Fibroblast of lung (primary cell): Measurements from ENCODE around the gene SPATA32. TPM values are rescaled to one million over a fixed set of nuclear protein-coding genes. Genes with fewer than 3 reads are reported as not detected.

Experiments
- DNase-seq, 2 donors: peaks; one replicate each; pipeline versions ENCODE4 v3.0.0 to v3.0.0-alpha.2; 2010; ENCODE audit warnings: low read depth in 2 of 2
- H2AFZ ChIP-seq: 2 replicates; pipeline ENCODE4 v1.5.1; 2012; ENCODE audit warnings: low read length, control low read depth, inconsistent platforms
- H3K27ac ChIP-seq: 2 replicates; pipeline ENCODE4 v1.5.1; 2011; ENCODE audit warnings: low read length, control low read depth; ENCODE audit not compliant: insufficient read depth
- H3K27me3 ChIP-seq: 2 replicates; pipeline ENCODE4 v1.5.1; 2011; ENCODE audit warnings: mild to moderate bottlenecking, low read length; ENCODE audit not compliant: control insufficient read depth, insufficient read depth
- H3K36me3 ChIP-seq: 2 replicates; pipeline ENCODE4 v1.5.1; 2011; ENCODE audit warnings: low read length; ENCODE audit not compliant: control insufficient read depth, insufficient read depth
- H3K4me1 ChIP-seq: 2 replicates; pipeline ENCODE4 v1.5.1; 2011; ENCODE audit warnings: low read length; ENCODE audit not compliant: control insufficient read depth, insufficient read depth; ENCODE audit errors: extremely low read depth
- H3K4me2 ChIP-seq: 2 replicates; pipeline ENCODE4 v1.5.1; 2011; ENCODE audit warnings: low read length, control low read depth; ENCODE audit not compliant: insufficient read depth; ENCODE audit errors: extremely low read depth
- H3K4me3 ChIP-seq, 4 experiments: fragments of 200-600 bp in 1 of 4; sonication (generic) in 1 of 4; replicated peaks in 1 of 4; 2 replicates each; pipeline ENCODE4 v1.5.1; 2011 to 2016; ENCODE audit warnings: low read length in 4 of 4, low read depth in 3 of 4, mild to moderate bottlenecking in 3 of 4, control low read depth in 2 of 4, inconsistent platforms in 1 of 4, mixed read lengths in 1 of 4; ENCODE audit not compliant: insufficient read depth in 1 of 4; ENCODE audit errors: control extremely low read depth in 1 of 4
- H3K79me2 ChIP-seq: 2 replicates; pipeline ENCODE4 v1.5.1; 2012; ENCODE audit warnings: mild to moderate bottlenecking, low read length, inconsistent platforms; ENCODE audit not compliant: control insufficient read depth, insufficient read depth
- H3K9ac ChIP-seq: 2 replicates; pipeline ENCODE4 v1.5.1; 2011; ENCODE audit warnings: mild to moderate bottlenecking, low read length, control low read depth; ENCODE audit not compliant: insufficient read depth
- H3K9me3 ChIP-seq: 2 replicates; pipeline ENCODE4 v1.5.1; 2012; ENCODE audit warnings: low read depth, low read length; ENCODE audit not compliant: control insufficient read depth, insufficient read depth
- H4K20me1 ChIP-seq: 2 replicates; pipeline ENCODE4 v1.5.1; 2011; ENCODE audit warnings: low read length; ENCODE audit not compliant: control insufficient read depth, insufficient read depth; ENCODE audit errors: extremely low read depth
- EZH2 ChIP-seq: IDR thresholded peaks from 2 replicates; pipeline ENCODE4 v1.5.1; 2012; ENCODE audit warnings: low read length, control low read depth, mild to moderate bottlenecking; ENCODE audit errors: missing control alignments
- polyA plus RNA-seq, 2 donors: library from polyadenylated mRNA; depleted of rRNA in 1 of 2; stranded (reverse) in 1 of 2; unstranded in 1 of 2; fragments of >200 nt; gene quantifications; 2 replicates each; pipeline ENCODE4 v1.2.1, GENCODE V29; 2011 to 2012; ENCODE audit warnings: missing spikeins in 1 of 2
- total RNA-seq: library from RNA; depleted of rRNA; stranded (reverse); fragments of >200 nt; gene quantifications from 2 replicates; pipeline ENCODE4 v1.2.1, GENCODE V29; 2014
- TF ChIP-seq, protein P1 (sequence below), 2 donors: IDR thresholded peaks in 1 of 2; conservative IDR thresholded peaks in 1 of 2; 1 replicate in 1 of 2; 2 replicates in 1 of 2; pipeline ENCODE4 v1.5.1; 2011 to 2012; ENCODE audit warnings: low read length in 2 of 2, control low read depth in 1 of 2, inconsistent platforms in 1 of 2, low read depth in 1 of 2, mild to moderate bottlenecking in 1 of 2

The SPATA32 gene
- total and polyA plus RNA-seq, 2 donors (not counting 1 experiment from before 2014, with no cell fraction given) = not detected

DNA sequence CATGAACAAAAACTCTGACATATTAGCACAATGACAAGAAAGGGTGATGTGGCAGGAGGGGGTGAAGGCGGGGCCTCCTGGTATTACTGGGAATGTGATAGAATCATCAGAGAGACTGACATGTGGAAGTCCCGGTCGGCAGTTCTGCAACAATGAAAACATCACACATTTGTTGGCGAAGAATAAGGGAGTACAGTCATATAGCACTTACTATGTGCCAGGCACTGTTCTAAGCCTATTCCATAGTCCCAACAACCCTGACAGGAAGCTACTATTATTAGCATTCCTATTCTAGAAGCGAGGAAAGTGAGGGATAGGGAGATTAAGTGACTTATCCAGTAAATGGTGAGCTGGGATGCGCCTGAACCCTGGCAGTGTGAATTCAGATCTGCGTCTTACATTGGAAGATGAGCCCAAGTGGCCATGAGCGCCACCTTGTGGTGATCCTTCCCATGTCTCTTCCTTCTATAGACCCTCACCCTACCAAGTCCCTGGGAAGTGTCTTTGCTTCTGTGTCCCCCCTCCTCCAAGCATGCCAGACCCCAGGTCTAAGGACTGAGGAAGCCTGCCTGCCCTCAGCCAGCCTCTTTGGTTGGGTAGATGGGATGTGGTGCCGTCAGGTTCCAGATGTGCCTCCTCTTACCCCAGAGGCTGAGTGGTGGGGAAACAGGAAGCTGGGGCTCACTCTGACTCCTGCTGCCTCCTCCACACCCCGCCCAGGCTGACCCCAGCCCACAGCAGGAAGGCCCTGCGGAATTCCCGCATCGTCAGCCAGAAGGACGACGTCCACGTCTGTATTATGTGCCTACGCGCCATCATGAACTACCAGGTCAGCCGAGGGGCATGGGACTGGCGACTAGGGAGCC is 26.2 kb downstream of the SPATA32 start:
- H4K20me1 ChIP-seq = no peaks in the 10 kb centered on the region
- H3K27me3 ChIP-seq = peaks cover 17% of the 10 kb centered on the region
- H3K4me1 ChIP-seq = peaks cover 2% of the 10 kb centered on the region
- no peak overlapping the region for H3K27ac ChIP-seq
- peak; percentile 59 to 83 for DNase-seq
- no peaks in the 10 kb centered on the region for H3K36me3 ChIP-seq
- no peak overlapping the region for H3K4me3 ChIP-seq
- H3K4me2 ChIP-seq = no peak overlapping the region
- H3K79me2 ChIP-seq = no peaks in the 10 kb centered on the region
- H3K9ac ChIP-seq = no peak overlapping the region
- no peak overlapping the region for H2AFZ ChIP-seq
- TF ChIP-seq, protein P1, sequence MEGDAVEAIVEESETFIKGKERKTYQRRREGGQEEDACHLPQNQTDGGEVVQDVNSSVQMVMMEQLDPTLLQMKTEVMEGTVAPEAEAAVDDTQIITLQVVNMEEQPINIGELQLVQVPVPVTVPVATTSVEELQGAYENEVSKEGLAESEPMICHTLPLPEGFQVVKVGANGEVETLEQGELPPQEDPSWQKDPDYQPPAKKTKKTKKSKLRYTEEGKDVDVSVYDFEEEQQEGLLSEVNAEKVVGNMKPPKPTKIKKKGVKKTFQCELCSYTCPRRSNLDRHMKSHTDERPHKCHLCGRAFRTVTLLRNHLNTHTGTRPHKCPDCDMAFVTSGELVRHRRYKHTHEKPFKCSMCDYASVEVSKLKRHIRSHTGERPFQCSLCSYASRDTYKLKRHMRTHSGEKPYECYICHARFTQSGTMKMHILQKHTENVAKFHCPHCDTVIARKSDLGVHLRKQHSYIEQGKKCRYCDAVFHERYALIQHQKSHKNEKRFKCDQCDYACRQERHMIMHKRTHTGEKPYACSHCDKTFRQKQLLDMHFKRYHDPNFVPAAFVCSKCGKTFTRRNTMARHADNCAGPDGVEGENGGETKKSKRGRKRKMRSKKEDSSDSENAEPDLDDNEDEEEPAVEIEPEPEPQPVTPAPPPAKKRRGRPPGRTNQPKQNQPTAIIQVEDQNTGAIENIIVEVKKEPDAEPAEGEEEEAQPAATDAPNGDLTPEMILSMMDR (conservative IDR thresholded peaks at IDR 0.05 in 1 of 2, IDR thresholded peaks at IDR 0.05 in 1 of 2; ENCODE audit: low read depth in 1 of 2, low read length in 2 of 2) = peak; percentile 80 to 88
- TF ChIP-seq EZH2 = no peak
- H3K9me3 ChIP-seq = no peaks in the 10 kb centered on the region

DNA sequence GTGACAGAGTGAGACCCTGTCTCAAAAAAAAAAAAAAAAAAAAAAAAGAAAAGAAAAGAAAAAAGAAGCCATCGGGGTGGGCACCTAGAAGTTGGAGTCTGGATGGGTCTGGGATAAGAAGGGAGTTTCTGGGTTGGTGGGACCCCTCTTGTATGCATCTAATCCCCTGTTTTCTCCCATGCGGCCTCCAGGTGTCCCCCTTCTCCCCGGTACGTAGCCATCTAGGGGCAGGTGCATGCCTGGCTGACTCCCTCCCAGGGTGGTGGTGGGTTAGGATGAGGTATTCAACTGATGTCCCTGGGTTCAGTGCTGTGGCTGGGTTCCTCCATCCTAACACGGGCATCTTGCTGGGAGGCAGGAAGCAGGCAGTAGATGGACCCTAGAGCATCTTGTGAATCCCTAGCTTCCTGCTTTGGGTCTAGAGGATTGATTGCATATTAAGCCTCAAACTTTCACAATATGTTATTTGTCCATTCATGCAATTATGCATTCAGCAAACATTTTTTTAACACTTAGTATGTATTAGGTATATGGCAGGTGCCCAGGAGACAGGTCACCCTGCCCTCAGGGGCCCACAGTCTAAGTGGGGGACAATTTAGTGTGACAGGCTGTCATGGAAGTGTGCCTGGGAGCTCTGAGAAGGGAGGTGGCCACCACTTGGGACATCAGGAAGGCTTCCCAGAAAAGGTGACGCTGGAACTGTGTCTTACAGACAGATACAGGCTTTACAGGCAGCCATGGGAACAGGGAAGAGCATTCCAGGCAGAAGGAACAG is 27.1 kb downstream of the SPATA32 start:
- Histone ChIP-seq H3K4me3 (no peak overlapping the region), H3K9me3 (no peaks in the 10 kb centered on the region), H3K79me2 (no peaks in the 10 kb centered on the region), H3K27me3 (peaks cover 13% of the 10 kb centered on the region), H3K36me3 (no peaks in the 10 kb centered on the region), H3K27ac (no peak overlapping the region), H3K9ac (no peak overlapping the region), H3K4me1 (peaks cover 4% of the 10 kb centered on the region), H4K20me1 (no peaks in the 10 kb centered on the region), H2AFZ (no peak overlapping the region), H3K4me2 (no peak overlapping the region)
- no peak for TF ChIP-seq EZH2
- TF ChIP-seq, protein P1 (conservative IDR thresholded peaks at IDR 0.05 in 1 of 2, IDR thresholded peaks at IDR 0.05 in 1 of 2; ENCODE audit: low read depth in 1 of 2, low read length in 2 of 2) = peak in 1 of 2 donors; percentile 22
- DNase-seq = no peak

DNA sequence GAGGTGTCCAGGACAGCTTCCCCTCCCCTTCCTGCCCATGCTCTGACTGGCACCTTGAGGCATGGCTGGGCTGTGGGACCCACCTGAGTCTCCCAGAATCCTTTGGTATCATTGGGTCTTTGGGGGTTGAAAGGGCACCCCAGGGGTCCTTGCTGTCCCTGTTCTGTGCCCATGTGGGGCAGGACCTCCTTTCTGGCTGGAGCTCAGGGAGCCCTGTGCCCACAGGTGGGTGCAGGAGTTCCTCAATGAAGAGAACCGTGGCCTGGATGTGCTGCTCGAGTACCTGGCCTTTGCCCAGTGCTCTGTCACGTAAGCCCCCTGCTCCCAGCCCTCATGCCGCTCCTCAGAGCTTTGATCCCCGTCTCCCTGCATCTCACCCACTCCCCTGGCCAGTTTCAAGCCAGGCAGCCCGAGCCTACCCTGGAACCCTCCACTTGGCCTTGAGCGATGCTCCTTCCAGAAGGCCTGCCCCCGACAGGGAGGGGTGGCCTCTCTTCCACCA is 28.4 kb downstream of the SPATA32 start:
- H3K27me3 ChIP-seq = peaks cover 8% of the 10 kb centered on the region
- H3K79me2 ChIP-seq = no peaks in the 10 kb centered on the region
- H3K9me3 ChIP-seq = no peaks in the 10 kb centered on the region
- no peak overlapping the region for H3K4me2 ChIP-seq
- H3K9ac ChIP-seq = no peak overlapping the region
- TF ChIP-seq, protein P1 (conservative IDR thresholded peaks at IDR 0.05 in 1 of 2, IDR thresholded peaks at IDR 0.05 in 1 of 2; ENCODE audit: low read depth in 1 of 2, low read length in 2 of 2) = no peak
- no peak for TF ChIP-seq EZH2
- H3K4me1 ChIP-seq = peaks cover 10% of the 10 kb centered on the region
- H4K20me1 ChIP-seq = no peaks in the 10 kb centered on the region
- H3K4me3 ChIP-seq = no peak overlapping the region
- H3K27ac ChIP-seq = no peak overlapping the region
- H3K36me3 ChIP-seq = no peaks in the 10 kb centered on the region
- DNase-seq = no peak
- H2AFZ ChIP-seq = no peak overlapping the region
